ENCODE results near the gene FBL. TPM values are rescaled to one million over a fixed set of nuclear protein-coding genes. Genes with fewer than 3 reads are reported as not detected.
"Not testable (repeated sequence)": the region's sequence is repeated elsewhere in the genome, so short reads cannot be mapped to it uniquely, and the experiment has no call there.

The FBL gene
- total RNA-seq, 2 donors from 2014 or later, result 139 to 224 TPM

- Histone ChIP-seq H3K27me3 (replicated peaks; ENCODE audit: insufficient read depth) (no peaks in the 10 kb centered on the region), H3K9me3 (no peaks in the 10 kb centered on the region), H3K4me1 (replicated peaks) (no peaks in the 10 kb centered on the region), H3K36me3 (no peaks in the 10 kb centered on the region), H3K27ac (no peak overlapping the region), H3K4me3 (no peak overlapping the region)
- DNase-seq (ENCODE audit: low spot score), result no peak
- TF ChIP-seq POLR2A (IDR thresholded peaks at IDR 0.05), result no peak
- WGBS, result 93% methylated on average over 3 of the region's 3 CpGs
- intact Hi-C loops (cut with DNase I), result no loop called here
Measured at GRCh38 chr19:39814595-39814994, 31.6 kb downstream of the FBL start.

- H3K27ac ChIP-seq; H3K4me3 ChIP-seq; DNase-seq (ENCODE audit: low spot score); H3K36me3 ChIP-seq; H3K4me1 ChIP-seq (replicated peaks); intact Hi-C loops (cut with DNase I); H3K27me3 ChIP-seq (replicated peaks; ENCODE audit: insufficient read depth); H3K9me3 ChIP-seq: not testable (repeated sequence)
- 87% methylated on average over 6 of the region's 6 CpGs for WGBS
Measured at GRCh38 chr19:39814111-39814510, 32.1 kb downstream of the FBL start.

GRCh38 chr19:39813264-39813993 lies 32.8 kb downstream of the FBL start:
- no peak overlapping the region for H3K27ac ChIP-seq
- TF ChIP-seq CTCF (IDR thresholded peaks at IDR 0.05), result no peak
- TF ChIP-seq POLR2A (IDR thresholded peaks at IDR 0.05), result no peak
- TF ChIP-seq POLR2AphosphoS5 (IDR thresholded peaks at IDR 0.05), result no peak
- intact Hi-C loops (cut with DNase I), result no loop called here
- 44% methylated on average over 9 of the region's 9 CpGs for WGBS
- no peak overlapping the region for H3K4me3 ChIP-seq
- H3K4me1 ChIP-seq (replicated peaks), result no peaks in the 10 kb centered on the region
- no peaks in the 10 kb centered on the region for H3K36me3 ChIP-seq
- no peaks in the 10 kb centered on the region for H3K27me3 ChIP-seq (replicated peaks; ENCODE audit: insufficient read depth)
- H3K9me3 ChIP-seq, result no peaks in the 10 kb centered on the region
- DNase-seq (ENCODE audit: low spot score), result no peak

- intact Hi-C loops (cut with DNase I), result no loop called here
- WGBS, result 90% methylated on average over 4 of the region's 4 CpGs
- no peak for DNase-seq (ENCODE audit: low spot score)
- no peak for TF ChIP-seq POLR2A (IDR thresholded peaks at IDR 0.05)
- no peaks in the 10 kb centered on the region for H3K4me1 ChIP-seq (replicated peaks)
- no peak overlapping the region for H3K27ac ChIP-seq
- H3K4me3 ChIP-seq, result no peak overlapping the region
- no peaks in the 10 kb centered on the region for H3K9me3 ChIP-seq
- no peaks in the 10 kb centered on the region for H3K36me3 ChIP-seq
- H3K27me3 ChIP-seq (replicated peaks; ENCODE audit: insufficient read depth), result no peaks in the 10 kb centered on the region
Measured at GRCh38 chr19:39811064-39811463, 35.1 kb downstream of the FBL start.

GRCh38 chr19:39810424-39810823 lies 35.8 kb downstream of the FBL start:
- WGBS, result 84% methylated on average over 4 of the region's 4 CpGs
- no peaks in the 10 kb centered on the region for H3K36me3 ChIP-seq
- H3K27me3 ChIP-seq (replicated peaks; ENCODE audit: insufficient read depth), result no peaks in the 10 kb centered on the region
- no peak for DNase-seq (ENCODE audit: low spot score)
- H3K27ac ChIP-seq, result no peak overlapping the region
- H3K4me3 ChIP-seq, result no peak overlapping the region
- H3K9me3 ChIP-seq, result no peaks in the 10 kb centered on the region
- intact Hi-C loops (cut with DNase I), result no loop called here
- TF ChIP-seq POLR2A (IDR thresholded peaks at IDR 0.05) (no peak), CTCF (IDR thresholded peaks at IDR 0.05) (no peak), POLR2AphosphoS5 (IDR thresholded peaks at IDR 0.05) (no peak)
- H3K4me1 ChIP-seq (replicated peaks), result no peaks in the 10 kb centered on the region

- Histone ChIP-seq H3K36me3 (no peaks in the 10 kb centered on the region), H3K27me3 (replicated peaks; ENCODE audit: insufficient read depth) (no peaks in the 10 kb centered on the region), H3K27ac (no peak overlapping the region), H3K9me3 (no peaks in the 10 kb centered on the region), H3K4me3 (no peak overlapping the region), H3K4me1 (replicated peaks) (no peaks in the 10 kb centered on the region)
- TF ChIP-seq POLR2AphosphoS5 (IDR thresholded peaks at IDR 0.05) (no peak), POLR2A (IDR thresholded peaks at IDR 0.05) (no peak), CTCF (IDR thresholded peaks at IDR 0.05) (no peak)
- WGBS, result 99% methylated on average over 4 of the region's 4 CpGs
- DNase-seq (ENCODE audit: low spot score), result no peak
- intact Hi-C loops (cut with DNase I), result no loop called here
Measured at GRCh38 chr19:39809368-39809767, 36.8 kb downstream of the FBL start.

GRCh38 chr19:39808688-39809087 lies 37.5 kb downstream of the FBL start:
- H3K4me1 ChIP-seq (replicated peaks); H3K36me3 ChIP-seq; H3K9me3 ChIP-seq; H3K4me3 ChIP-seq; intact Hi-C loops (cut with DNase I); H3K27me3 ChIP-seq (replicated peaks; ENCODE audit: insufficient read depth); DNase-seq (ENCODE audit: low spot score); H3K27ac ChIP-seq: not testable (repeated sequence)
- 79% methylated on average over 7 of the region's 7 CpGs for WGBS

All from prostate gland (tissue), 2 donors.